ENCODE data around the gene ZNF488.

The ZNF488 gene

GRCh38 chr10:47354900-47355299, 29.2 kb downstream of the ZNF488 start:
- no peak overlapping the region for H3K4me3 ChIP-seq (ENCODE audit: low read depth, low read length)
- no peak for DNase-seq (ENCODE audit: low read depth)

DNA sequence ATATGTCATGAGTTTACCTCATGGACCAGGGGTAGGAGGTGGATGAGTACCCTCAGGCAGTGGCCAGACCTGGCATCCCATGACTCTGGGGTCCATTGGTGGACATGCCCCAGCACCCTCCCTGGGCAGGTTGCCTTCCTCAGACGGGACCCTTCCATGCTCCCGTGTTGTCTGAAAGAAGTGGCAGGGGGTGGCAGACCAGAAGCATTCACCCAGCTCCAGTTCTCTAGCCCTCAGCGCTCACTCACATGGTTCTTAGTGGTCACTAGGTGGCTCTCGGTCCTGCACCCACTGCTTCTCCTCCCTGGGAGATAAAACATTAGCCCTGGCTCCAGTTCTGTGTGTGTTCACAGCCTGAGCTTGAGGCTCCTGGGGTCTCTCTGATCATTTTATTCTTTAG, 29.9 kb downstream of the ZNF488 start:
- H3K4me3 ChIP-seq (ENCODE audit: low read depth, low read length) = no peak overlapping the region
- no peak for DNase-seq (ENCODE audit: low read depth)

DNA sequence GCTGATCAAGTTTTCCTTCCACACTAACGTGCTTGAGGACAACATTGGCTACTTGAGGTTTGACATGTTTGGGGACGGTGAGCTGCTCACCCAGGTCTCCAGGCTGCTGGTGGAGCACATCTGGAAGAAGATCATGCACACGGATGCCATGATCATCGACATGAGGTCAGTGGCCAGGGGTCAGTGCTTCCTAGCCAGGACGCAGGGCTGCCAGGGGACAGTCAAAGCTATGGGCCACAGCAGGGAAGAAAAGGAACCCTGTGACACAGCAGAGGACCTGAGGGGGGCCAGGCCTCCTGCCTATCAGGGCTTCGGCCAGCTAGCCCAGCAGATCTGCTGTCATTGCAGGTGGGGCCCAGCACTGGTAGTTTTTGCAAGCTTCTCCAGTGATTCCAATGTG, 30.7 kb downstream of the ZNF488 start:
- DNase-seq (ENCODE audit: low read depth) = no peak

DNA sequence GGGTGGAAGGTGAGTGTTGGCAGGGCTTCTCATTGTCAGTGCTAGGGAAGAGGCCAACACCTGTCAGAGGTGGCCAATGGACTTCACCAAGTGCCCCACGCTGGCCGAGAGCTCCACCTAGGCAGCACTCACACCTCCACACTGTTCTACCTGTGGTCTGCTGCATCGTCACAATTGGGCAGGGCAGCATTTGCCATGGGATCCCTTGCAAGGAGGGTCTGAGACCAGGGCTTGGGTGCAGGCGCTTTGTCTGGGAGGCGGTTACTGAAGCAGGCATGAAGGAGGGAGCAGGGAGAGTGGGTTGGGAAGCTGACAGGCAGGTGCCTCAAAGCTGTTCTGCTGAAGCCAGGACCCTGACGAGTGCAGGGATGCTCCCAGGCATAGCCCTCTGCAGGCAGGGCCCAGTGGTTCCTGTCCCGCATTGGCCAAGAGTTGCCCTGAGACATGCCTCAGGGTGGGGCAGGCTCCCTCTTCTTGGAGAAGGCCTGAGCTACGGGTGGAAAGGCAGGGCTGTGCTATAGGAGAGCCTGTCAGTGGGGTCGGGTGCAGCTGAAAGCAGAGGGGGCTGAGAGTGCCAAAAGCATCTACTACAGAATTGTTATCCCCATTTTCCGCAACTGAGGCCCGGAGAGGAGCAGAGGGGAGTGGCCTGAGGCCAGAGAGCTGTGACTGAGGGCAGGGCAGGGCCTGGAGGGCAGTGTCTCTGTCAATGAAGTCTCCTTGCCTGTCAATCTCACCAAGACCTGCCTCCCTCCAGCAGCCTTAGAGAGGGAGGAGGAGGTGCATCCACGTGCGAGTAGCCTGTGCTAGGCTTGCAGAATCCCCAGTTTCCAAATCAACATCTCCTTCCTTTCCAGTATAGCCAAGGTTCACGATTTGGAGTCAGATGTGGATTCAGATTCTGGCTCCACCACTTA, 31.9 kb downstream of the ZNF488 start:
- DNase-seq (ENCODE audit: low read depth) = no peak
- H3K4me3 ChIP-seq (ENCODE audit: low read depth, low read length) = no peak overlapping the region

More for the DNA sequence above, 30.7 kb downstream of the ZNF488 start:
- no peak overlapping the region for H3K4me3 ChIP-seq (ENCODE audit: low read depth, low read length)

- no peak overlapping the region for H3K4me3 ChIP-seq (ENCODE audit: low read depth, low read length)
- DNase-seq (ENCODE audit: low read depth) = no peak
Observed at GRCh38 chr10:47350671-47351640, 33.1 kb downstream of the ZNF488 start.

DNA sequence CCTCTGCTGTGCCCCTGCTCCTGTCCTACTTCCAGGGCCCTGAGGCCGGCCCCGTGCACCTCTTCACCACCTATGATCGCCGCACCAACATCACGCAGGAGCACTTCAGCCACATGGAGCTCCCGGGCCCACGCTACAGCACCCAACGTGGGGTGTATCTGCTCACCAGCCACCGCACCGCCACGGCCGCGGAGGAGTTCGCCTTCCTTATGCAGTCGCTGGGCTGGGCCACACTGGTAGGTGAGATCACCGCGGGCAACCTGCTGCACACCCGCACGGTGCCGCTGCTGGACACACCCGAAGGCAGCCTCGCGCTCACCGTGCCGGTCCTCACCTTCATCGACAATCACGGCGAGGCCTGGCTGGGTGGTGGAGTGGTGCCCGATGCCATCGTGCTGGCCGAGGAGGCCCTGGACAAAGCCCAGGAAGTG, 34.1 kb downstream of the ZNF488 start:
- no peak overlapping the region for H3K4me3 ChIP-seq (ENCODE audit: low read depth, low read length)
- no peak for DNase-seq (ENCODE audit: low read depth)

DNA sequence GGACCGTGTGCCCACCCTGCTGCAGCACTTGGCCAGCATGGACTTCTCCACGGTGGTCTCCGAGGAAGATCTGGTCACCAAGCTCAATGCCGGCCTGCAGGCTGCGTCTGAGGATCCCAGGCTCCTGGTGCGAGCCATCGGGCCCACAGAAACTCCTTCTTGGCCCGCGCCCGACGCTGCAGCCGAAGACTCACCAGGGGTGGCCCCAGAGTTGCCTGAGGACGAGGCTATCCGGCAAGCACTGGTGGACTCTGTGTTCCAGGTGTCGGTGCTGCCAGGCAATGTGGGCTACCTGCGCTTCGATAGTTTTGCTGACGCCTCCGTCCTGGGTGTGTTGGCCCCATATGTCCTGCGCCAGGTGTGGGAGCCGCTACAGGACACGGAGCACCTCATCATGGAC, 34.6 kb downstream of the ZNF488 start:
- H3K4me3 ChIP-seq (ENCODE audit: low read depth, low read length) = no peak overlapping the region
- no peak for DNase-seq (ENCODE audit: low read depth)

GRCh38 chr10:47348661-47349470, 35.2 kb downstream of the ZNF488 start:
- no peak for DNase-seq (ENCODE audit: low read depth)
- H3K4me3 ChIP-seq (ENCODE audit: low read depth, low read length) = no peak overlapping the region

- H3K4me3 ChIP-seq (ENCODE audit: low read depth, low read length) = no peak within 1 kb of the TSS
Observed at GRCh38 chr10:47348138-47348651, 35.9 kb downstream of the ZNF488 start, which contains the start of gene RBP3. Gene RBP3, plus strand, starts transcription at chr10:47348363. Its CDS starts 122 bp downstream, at chr10:47348485.

DNA sequence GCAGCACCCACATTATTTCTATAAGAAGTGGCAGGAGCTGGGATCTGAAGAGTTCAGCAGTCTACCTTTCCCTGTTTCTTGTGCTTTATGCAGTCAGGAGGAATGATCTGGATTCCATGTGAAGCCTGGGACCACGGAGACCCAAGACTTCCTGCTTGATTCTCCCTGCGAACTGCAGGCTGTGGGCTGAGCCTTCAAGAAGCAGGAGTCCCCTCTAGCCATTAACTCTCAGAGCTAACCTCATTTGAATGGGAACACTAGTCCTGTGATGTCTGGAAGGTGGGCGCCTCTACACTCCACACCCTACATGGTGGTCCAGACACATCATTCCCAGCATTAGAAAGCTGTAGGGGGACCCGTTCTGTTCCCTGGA, 36.8 kb downstream of the ZNF488 start:
- no peak for DNase-seq (ENCODE audit: low read depth)
- no peak overlapping the region for H3K4me3 ChIP-seq (ENCODE audit: low read depth, low read length)

More at GRCh38 chr10:47348138-47348651, 35.9 kb downstream of the ZNF488 start, which contains the start of gene RBP3:
- DNase-seq (ENCODE audit: low read depth) = no peak

DNA sequence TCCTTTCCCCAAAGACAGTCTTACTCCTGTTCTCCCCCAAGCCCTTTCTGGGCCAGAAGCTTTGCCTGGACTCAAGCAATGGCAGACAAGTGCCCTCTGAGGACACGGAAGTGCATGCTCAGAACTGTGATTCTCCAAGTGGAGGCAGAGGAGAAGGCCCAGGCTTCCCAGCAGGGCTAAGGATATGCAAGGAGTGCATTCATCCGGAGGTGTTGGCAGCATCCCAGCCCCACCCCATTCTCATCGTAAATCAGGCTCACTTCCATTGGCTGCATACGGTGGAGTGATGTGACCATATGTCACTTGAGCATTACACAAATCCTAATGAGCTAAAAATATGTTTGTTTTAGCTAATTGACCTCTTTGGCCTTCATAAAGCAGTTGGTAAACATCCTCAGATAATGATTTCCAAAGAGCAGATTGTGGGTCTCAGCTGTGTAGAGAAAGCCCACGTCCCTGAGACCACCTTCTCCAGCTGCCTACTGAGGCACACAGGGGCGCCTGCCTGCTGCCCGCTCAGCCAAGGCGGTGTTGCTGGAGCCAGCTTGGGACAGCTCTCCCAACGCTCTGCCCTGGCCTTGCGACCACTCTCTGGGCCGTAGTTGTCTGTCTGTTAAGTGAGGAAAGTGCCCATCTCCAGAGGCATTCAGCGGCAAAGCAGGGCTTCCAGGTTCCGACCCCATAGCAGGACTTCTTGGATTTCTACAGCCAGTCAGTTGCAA, 37.4 kb downstream of the ZNF488 start:
- no peak overlapping the region for H3K4me3 ChIP-seq (ENCODE audit: low read depth, low read length)
- DNase-seq (ENCODE audit: low read depth) = no peak

DNA sequence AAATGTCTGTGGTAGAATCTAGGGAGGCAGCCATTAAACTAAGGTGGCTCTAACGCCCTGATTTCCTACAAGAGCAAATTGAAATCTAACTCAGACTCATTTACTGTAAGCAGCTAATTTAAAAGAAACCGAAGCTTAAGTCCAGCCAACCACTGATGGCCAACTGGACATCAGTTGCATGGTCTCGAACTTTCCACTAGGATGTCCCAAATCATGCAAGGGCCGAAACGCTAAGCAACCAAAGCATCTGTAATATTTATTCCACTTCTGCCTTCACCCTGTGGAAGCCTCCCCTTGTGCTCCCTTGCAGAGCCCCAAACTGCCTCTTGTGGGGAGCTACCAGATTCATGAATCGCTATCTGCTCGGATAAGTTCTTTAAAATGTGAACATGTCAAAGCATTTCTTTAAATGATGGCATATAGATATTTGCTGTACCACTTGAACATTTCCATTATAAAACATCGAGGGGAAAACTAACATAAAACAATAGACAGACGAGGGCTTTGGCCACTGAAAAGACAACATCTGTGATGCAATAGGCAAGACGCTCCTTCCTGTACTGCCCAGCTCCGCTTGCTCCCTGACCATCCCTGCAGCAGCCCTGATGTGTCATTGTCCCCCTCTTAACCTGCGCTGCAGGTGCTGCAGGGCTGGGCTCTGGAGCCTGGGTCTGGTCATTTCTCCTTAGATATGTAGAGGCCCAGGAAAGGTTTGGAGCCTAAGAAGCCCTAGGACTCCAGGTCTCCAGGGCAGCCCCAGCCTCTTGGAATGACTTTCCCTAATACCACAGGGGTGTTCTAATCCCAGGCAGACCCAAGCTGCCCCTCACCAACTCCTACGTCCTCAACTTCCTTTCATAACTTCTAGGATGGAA, 38.9 kb downstream of the ZNF488 start:
- H3K4me3 ChIP-seq (ENCODE audit: low read depth, low read length) = no peak overlapping the region
- DNase-seq (ENCODE audit: low read depth) = no peak

GRCh38 chr10:47340608-47341170, 43.4 kb downstream of the ZNF488 start:
- no peak overlapping the region for H3K4me3 ChIP-seq (ENCODE audit: low read depth, low read length)
- DNase-seq (ENCODE audit: low read depth) = peak; percentile 4

DNA sequence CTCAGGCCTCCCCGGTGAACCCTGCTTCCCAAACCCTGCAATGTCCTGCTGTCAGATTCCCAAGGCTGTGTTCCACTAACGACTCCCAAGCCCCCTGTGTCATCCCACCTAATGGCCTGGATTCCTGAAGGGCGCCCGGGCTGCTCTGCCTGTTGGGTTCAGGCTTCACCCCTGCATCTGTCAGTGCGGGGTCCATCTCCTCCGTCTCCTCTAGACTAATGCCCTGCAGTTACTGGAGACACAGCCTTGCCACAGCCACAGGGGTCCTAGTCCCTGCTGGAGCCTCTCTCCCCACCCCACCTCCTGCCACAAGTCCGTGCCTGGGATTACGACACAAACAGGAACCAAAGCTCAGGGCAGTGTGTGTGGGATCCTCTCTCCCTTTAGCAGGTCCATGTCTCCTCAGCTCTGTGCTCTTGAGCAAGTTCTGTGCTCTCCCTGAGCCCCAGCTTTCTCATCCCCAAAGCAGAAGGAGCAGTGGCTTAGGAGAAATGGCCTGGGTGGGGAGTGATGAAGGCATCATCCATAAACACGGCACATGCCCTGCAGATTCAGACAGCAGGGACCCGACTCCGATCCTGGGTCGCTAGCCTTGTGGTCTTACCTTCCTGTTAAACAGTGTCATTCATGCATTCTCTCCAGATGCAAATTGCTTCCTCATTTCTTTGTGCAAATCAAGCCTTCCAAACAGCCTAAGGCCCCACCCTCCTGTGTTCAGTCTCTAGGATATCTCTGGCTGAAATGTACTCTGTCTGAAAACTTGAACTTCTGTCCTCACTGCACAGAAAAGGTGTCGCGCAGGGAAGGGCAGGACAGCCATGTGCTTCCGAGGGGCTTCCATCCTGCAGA, 44.1 kb downstream of the ZNF488 start:
- no peak overlapping the region for H3K4me3 ChIP-seq (ENCODE audit: low read depth, low read length)
- DNase-seq (ENCODE audit: low read depth) = no peak

- no peak overlapping the region for H3K4me3 ChIP-seq (ENCODE audit: low read depth, low read length)
- no peak for DNase-seq (ENCODE audit: low read depth)
Observed at GRCh38 chr10:47339186-47339735, 44.8 kb downstream of the ZNF488 start.

GRCh38 chr10:47337310-47337709, 46.8 kb downstream of the ZNF488 start:
- H3K4me3 ChIP-seq (ENCODE audit: low read depth, low read length) = no peak overlapping the region
- DNase-seq (ENCODE audit: low read depth) = no peak

Data from skeletal muscle cell (primary cell).